Renal cortical epithelial cell (primary cell): Measurements from ENCODE around the gene GALNT12. TPM values are rescaled to one million over a fixed set of nuclear protein-coding genes. Genes with fewer than 3 reads are reported as not detected.

Experiments used
- DNase-seq: peaks from one replicate; pipeline ENCODE4 v3.0.0-alpha.2; 2011; ENCODE audit warnings: low read depth
- total RNA-seq: library from RNA; depleted of rRNA; stranded (reverse); fragments of >200 nt; gene quantifications from 2 replicates; pipeline ENCODE4 v1.2.3, GENCODE V29; 2014

The GALNT12 gene
- total RNA-seq, 1 donor from 2014 or later: 4.3 TPM

GRCh38 chr9:98801969-98802371 is 5.5 kb upstream of the GALNT12 start:
- no peak for DNase-seq

DNA sequence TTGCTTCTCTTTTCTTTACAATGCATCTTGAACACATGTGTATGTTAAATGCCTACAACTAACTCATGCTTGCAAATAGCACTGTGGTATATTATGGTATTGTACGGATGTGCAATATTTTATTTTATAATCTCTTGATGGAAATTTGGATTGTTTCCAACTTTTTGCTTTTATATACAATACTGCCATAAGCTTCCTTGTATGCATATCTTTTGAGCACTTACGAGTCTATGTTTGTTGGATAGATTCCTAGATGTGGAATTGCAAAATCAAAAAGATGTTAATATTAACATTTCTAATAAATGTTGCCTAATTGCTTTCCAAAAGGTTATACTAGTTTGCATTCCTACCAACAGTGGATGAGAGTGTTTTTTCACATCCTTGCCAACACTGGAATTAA is 3.4 kb upstream of the GALNT12 start:
- DNase-seq: no peak

- peak; percentile 75 for DNase-seq
Measured at GRCh38 chr9:98805506-98806272, 1.8 kb upstream of the GALNT12 start.

DNA sequence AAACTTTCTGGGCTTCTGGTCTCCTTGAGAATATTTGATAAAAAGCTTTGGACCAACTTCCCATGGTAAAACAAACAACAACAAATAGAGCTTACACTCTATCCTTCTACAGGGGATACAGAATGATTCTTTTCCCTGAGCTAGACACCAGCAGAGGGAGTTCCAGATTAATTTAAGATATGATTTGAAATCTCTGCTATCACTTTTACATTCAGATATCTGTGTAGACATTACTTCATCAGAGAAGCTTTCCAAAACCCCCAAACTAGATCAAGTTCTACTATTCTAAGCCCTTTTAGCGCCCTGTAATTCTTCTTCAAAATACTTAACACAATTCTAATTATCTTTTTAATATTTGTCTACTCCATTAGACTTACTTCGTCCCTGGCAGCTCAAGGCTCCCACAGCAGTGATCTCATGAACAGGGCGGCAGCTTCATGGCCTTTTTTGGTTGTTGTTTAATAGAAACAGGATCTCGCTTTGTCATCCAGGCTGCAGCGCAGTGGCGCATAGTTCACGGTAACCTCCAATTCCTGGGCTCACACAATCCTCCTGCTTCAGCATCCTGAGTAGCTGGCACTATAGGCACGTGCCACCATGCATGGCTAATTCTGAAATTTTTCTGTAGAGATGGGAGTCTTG is 955 bp upstream of the GALNT12 start:
- DNase-seq: peak; percentile 72

- no peak for DNase-seq
Measured at GRCh38 chr9:98807814-98808195, 335 bp downstream of the GALNT12 start.

DNA sequence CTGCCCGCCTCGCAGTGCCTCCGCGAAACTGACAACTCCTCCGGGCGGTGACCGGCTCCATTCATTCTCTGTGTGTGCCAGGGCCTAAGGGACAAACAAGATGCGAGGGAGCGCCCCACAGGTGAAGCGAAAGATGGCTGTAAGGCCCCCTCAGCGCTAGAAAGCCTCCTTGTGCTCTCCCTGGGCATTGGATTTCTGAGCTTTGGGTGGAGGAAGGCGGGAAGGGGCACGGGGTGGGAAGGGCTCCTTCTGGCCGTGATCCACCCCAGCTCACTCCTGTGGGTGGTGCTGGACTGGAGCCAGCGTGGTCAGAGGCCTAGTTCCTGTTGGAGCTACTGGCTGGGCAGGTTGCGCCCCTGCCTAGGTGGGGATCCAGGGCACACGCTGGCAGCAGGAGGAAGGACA is 943 bp downstream of the GALNT12 start:
- no peak for DNase-seq

GRCh38 chr9:98808875-98809274 is 1.4 kb downstream of the GALNT12 start:
- DNase-seq: no peak

GRCh38 chr9:98809311-98810101 is 2.0 kb downstream of the GALNT12 start:
- DNase-seq: no peak

DNA sequence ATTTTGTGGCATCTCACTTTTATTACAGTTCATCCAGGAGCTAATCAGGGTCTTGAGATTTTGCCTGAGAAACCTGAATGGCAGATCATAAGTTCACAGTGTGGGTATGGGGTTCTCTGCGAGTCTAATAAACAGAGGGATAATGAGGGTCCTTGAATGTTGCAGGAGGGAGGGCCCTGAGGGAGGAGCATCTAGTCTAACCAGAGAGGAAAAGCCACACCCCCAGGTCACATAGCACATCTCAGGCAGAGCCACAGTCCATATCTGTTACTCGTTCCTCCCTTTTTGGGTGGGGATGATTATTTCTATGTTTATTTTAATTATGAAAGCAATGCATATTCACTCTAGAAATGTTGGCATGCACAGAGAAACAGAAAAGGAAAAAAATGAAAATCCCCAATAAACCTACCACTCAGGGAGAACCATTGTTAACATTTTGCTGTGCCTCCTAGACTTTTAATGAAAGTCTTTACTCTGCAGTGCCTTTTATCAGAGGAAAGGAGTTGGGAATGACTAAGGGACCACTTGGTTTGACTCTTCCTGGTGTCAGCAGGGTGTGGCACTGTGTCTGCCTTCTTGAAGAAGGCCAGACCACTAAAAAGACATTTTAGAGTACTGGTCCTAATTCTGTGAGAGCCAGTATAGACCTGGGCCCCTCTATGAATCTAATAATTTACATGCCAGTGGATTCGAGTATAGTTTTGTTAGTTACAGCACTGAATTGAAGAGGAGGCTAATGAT is 2.8 kb downstream of the GALNT12 start:
- DNase-seq: no peak

DNA sequence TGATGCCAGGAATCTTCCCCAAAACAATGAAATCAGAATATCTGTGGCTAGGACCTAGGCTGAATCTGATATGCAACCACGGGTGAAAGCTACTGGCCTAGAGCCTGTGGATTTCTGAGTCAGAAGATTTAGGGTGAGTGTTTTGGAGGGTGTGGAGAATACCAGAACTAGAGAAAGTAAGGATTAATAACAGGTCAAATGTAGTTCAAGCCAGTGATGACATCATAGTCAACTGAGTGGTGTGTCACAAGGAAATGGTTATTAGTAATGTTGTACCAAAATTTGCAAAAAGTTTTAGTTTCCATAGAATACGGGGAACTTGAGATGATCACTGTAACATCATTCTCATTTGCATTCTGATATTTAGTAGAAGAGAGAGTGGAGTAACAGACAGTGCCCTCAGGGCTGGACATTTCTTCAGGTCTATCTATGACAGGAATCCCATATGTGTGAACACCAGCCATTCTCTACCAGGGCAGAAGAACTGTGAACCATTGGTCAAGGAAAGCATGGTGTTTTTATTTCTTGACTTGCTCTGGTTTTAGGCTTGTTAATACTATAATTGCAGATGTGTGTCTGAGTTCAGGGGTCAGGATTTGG is 3.7 kb downstream of the GALNT12 start:
- peak; percentile 75 for DNase-seq

GRCh38 chr9:98815391-98815951 is 8.0 kb downstream of the GALNT12 start:
- no peak for DNase-seq

DNA sequence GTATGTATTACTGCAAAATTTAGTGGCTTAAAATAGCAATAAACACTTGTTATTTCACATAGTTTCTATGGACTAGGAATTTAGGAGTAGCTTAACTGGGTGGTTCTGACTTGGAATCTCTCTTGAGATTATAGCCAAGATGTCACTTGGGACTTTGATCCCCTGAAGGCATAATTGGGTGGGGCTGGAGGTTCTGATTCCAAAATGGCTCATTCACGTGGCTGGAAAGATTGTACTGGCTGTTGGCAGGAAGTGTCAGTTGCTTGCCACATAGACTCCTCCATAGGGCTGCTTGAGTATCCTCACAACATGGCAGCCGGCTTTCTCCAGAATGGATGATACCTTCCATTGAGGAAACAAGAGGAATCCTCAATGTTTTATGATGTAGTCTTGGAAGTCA is 11.3 kb downstream of the GALNT12 start:
- DNase-seq: no peak

DNA sequence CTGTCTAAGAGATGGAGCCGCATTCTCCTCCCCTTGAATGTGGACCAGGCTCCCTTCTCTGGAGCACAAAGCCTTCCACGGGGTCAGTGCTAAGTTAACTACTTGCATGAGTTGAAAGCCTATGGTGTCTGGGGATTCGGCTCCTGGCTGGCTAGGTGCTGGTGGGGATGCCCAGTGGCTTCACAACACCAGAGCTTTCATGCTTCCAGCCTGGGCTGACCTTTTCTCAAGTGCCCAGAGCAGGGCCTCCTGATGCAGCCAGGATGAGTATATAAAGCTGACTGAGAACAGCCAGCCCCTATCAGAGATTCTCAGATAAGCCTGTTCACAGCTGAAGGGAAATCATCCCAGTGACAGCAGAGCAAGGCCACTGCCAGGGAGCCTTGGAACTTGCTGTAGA is 11.8 kb downstream of the GALNT12 start:
- DNase-seq: no peak

DNA sequence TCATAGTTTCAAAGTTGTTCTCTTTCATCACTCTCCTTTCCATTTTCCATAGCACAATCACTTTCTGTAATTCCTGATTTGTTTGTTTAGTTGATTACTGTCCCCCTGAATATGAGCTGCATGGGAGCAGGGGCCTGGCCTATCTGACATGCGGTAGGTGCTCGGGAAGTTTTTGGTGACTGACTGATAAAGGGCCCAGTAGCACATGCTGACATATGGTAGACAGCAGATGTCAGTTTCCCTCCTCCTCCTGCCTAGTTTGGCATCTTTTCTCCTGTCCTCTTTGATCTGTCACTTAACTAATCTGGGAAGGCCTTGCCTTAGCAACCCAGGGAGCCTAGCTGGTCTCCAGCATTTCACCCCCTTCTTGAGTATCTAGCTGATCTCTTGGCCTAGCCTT is 14.4 kb downstream of the GALNT12 start:
- no peak for DNase-seq

DNA sequence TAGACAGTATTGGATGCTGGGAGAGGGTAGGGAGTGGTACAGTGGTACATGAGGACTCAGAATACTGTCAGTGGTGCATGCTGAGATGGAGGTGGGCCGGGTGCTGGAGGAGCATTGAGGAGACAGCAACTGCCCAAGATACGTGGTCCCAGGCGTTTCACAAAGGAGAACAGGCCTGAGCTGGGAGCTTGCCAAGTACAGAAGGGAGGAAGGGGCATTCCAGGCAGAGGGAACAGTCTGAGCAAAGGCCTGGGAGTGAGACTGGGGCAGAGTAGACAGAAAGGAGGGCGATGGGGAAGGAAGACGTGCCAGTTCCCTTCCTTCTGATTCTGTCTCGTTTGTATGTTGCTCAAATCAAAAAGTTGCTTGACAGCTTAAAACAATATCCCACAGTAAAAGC is 15.2 kb downstream of the GALNT12 start:
- DNase-seq: no peak

DNA sequence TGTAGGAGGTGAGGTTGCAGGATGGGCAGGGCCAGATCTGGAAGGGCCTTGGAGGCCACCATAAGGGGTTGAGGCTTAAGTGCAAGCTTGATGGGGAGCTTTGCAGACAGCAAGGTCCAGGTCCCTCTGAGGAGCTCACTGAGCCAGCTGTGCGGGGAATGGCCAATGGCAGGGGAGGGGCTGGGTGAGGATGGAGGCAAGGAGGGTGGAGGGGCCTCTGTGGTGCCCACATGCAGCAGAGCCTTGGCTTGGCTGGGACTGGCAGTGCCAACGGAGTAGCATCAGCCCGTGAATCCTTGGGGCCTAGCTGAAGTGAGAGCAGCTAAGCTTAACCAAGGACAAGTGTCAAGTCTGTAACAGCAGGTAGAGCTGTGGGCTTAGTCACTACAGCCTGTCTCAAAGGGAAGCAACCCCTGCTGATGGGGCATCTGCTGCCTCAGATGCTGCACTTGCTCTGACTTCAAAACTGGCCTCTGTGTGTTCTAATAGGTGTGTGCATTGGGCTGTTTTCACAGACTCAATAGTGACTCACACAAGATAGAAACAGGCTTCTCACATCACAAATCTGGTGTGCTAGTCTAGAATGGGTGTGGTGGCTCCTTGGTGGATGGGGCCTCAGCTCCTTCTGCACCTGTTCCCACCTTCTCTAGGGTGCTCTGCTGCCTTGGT is 16.3 kb downstream of the GALNT12 start:
- DNase-seq: no peak

- no peak for DNase-seq
Measured at GRCh38 chr9:98825414-98825813, 17.9 kb downstream of the GALNT12 start.

- no peak for DNase-seq
Measured at GRCh38 chr9:98826716-98827115, 19.2 kb downstream of the GALNT12 start.

- no peak for DNase-seq
Measured at GRCh38 chr9:98829766-98830165, 22.3 kb downstream of the GALNT12 start.

DNA sequence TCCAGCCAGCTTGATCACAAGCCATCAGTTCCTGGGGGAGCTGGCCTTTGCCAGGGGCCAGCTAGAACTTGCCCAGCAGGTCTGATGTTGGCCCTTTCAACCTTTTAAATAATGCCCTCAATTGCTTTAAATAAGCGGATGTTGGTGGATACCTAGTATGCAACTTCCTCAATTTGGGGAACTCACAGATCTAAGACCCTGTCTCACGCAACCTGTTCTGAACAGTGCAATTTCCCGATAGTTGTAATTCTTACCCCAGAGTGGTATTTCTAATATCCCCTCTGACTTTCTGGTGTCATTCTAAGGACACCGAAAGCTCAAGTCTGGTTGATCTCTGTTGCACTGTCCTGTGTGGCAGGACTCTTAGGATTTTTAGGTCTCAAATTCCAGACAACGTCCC is 23.1 kb downstream of the GALNT12 start:
- no peak for DNase-seq

- DNase-seq: no peak
Measured at GRCh38 chr9:98831696-98832095, 24.2 kb downstream of the GALNT12 start.
